AG09319 (cell line): ENCODE results near the gene CKB.

Source experiments
- DNase-seq: peaks from one replicate; pipeline ENCODE4 v3.0.0-alpha.2; 2010; ENCODE audit warnings: low read depth; ENCODE audit errors: extremely low read depth
- CTCF ChIP-seq: IDR thresholded peaks from 2 replicates; pipeline ENCODE4 v1.5.1; 2011; ENCODE audit warnings: low read depth, mild to moderate bottlenecking, inconsistent platforms, low read length, moderate library complexity

Gene CKB

DNA sequence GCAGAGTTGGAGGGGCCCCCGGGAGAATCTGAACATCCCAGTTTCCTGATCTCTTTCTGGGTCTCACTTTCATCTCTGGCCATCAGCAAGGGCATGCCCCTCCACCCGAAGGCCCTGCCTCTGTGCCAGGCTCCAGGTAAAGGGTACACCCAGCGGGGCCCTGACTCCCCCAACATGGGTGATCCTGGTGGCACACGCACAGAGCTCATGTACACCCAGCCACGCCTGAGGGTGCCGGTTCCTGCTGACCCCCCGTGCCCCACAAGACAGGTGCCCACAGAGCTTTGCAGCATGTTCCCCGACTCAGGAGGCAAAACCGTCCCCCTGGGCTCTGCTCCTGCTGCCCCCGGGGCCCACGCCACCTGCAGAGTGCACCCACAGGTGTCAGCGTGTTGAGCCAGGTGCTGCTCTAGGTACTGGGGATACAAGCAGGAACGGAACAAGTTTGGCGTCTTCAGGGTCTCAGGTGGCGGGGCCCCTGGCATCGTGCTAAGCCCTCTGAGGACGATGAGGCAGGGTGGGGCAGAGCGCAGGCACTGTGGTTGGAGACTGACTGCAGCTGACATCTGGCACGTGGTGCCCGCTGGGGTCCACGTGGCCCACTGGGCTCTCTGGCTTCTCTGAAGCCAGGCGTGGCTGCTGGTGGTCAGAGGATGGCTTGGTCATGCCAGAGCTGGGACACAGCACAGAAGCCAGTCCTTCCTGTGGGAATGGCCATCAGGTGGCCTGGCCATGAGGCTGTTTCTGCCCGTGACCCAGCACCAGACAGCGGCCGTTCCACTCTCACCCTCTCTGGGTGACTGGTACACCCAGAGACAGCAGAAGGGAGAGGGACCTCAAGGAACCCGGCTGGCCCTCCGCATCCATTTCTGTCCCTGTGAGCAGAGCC, 26.1 kb upstream of the CKB start:
- DNase-seq: no peak

GRCh38 chr14:103547941-103548462, 25.4 kb upstream of the CKB start:
- no peak for DNase-seq
- no peak for TF ChIP-seq CTCF

More for the DNA sequence above, 26.1 kb upstream of the CKB start:
- TF ChIP-seq CTCF: no peak

GRCh38 chr14:103547455-103547940, 24.9 kb upstream of the CKB start:
- DNase-seq: no peak
- no peak for TF ChIP-seq CTCF

- no peak for DNase-seq
- peak; percentile 83 for TF ChIP-seq CTCF
These were observed 24.2 kb upstream of the CKB start for GRCh38 chr14:103546652-103547454.

DNA sequence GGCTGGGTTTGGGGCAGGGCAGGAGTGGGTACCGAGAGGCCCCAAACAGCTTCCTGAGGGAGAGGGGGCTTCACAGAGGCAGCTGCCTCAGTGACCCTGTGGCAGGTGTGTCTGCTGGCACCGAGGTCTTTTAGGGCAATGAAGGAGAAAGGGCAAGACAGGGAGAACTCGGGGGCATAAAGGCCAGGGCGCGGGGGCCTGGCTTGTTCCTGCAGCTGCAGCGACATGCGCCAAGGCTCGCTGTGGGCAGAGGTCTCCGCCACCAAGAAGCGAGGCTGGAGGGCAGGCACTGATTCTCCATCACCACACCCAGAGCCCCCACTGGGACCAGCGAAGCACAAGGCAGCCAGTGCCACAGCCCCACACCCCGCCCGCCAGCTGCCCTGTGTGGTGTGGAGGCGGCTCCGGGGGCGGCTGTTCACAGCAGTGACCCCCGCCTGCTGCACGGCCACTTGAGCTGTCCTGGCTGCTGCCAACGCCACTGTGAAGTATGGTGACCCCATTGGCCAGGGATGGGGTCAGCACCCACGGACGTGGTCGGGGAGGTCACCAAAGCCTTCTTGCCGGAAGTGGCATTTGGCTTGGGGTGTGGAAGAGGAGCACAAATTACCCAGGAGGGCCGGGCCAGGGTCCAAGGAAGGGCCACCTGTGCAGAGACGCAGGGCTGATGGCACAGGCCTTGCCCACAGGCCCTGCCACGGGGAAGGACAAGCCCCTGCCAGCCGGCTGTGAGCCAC, 23.5 kb upstream of the CKB start:
- DNase-seq: no peak
- no peak for TF ChIP-seq CTCF

GRCh38 chr14:103545219-103545914, 22.7 kb upstream of the CKB start:
- DNase-seq: no peak
- no peak for TF ChIP-seq CTCF
